Measurements from ENCODE around the gene PLCG2. TPM values are rescaled to one million over a fixed set of nuclear protein-coding genes. Genes with fewer than 3 reads are reported as not detected.

Gene PLCG2
- total RNA-seq, 1 experiment from 2014 or later: 6.0 TPM

DNA sequence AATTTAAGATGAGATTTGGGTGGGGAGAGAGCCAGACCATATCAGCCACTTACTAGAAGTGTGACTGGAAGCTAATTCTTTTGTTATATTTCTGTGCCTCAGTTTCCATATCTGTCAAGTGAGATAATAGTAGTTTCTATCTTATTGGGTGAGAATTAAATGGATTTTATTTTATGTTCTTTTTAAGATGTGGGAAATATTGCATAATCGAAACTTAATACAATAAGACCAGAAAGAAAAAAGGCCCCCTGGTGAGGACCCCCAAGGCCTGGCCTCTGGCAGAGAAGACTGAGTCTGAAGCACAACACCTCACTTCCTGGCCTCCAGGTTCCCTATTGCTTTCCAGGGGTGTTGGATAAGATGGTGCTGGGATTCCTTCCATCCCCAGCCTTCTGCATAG lies 13.7 kb downstream of the PLCG2 start:
- H3K79me1 ChIP-seq (ENCODE audit: insufficient read depth, low read depth, low read length, poor library complexity, severe bottlenecking): no peaks in the 10 kb centered on the region
- Mint-ChIP-seq H3K4me1 (peaks cover 0 to 6% of the 10 kb centered on the region in 2 experiments; a peak in 2 of 4 replicates), H3K36me3 (ENCODE audit: insufficient read depth in 1 of 3, low read depth in 3 of 3) (no peaks in the 10 kb centered on the region; a peak in 2 of 7 replicates), H3K9me3 (no peaks in the 10 kb centered on the region), H3K27me3 (ENCODE audit: low read depth) (no peaks in the 10 kb centered on the region; the same call in none of the 2 replicates), H3K4me3 (no peak overlapping the region), H3K27ac (no peak overlapping the region)
- H2AFZ ChIP-seq (ENCODE audit: low read length): no peak overlapping the region
- no CpG with 5 or more reads among the region's 1 CpG for WGBS (ENCODE audit: extremely low coverage, insufficient read length, low lambda C conversion rate)
- H2AK5ac ChIP-seq (ENCODE audit: insufficient read length, low read length): no peak overlapping the region
- TF ChIP-seq, protein P1, sequence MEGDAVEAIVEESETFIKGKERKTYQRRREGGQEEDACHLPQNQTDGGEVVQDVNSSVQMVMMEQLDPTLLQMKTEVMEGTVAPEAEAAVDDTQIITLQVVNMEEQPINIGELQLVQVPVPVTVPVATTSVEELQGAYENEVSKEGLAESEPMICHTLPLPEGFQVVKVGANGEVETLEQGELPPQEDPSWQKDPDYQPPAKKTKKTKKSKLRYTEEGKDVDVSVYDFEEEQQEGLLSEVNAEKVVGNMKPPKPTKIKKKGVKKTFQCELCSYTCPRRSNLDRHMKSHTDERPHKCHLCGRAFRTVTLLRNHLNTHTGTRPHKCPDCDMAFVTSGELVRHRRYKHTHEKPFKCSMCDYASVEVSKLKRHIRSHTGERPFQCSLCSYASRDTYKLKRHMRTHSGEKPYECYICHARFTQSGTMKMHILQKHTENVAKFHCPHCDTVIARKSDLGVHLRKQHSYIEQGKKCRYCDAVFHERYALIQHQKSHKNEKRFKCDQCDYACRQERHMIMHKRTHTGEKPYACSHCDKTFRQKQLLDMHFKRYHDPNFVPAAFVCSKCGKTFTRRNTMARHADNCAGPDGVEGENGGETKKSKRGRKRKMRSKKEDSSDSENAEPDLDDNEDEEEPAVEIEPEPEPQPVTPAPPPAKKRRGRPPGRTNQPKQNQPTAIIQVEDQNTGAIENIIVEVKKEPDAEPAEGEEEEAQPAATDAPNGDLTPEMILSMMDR (conservative IDR thresholded peaks at IDR 0.05): no peak
- H3K79me2 ChIP-seq (ENCODE audit: insufficient read depth, low read length): no peaks in the 10 kb centered on the region
- H4K5ac ChIP-seq (ENCODE audit: insufficient read length, low read depth, low read length): no peak overlapping the region
- H3K4me2 ChIP-seq (ENCODE audit: insufficient read depth, insufficient read length, low read length): no peak overlapping the region
- H3K56ac ChIP-seq (ENCODE audit: insufficient read length, low read depth, low read length): no peak overlapping the region
- no peak for DNase-seq
- no peak overlapping the region for H2BK120ac ChIP-seq (ENCODE audit: low read depth, low read length, poor library complexity, severe bottlenecking)
- no peaks in the 10 kb centered on the region for H3K23me2 ChIP-seq (ENCODE audit: insufficient read length, low read depth, low read length, poor library complexity, severe bottlenecking)
- no peaks in the 10 kb centered on the region for H3K9me3 ChIP-seq (ENCODE audit: control insufficient read depth, low read depth, low read length)
- H3K27me3 ChIP-seq (ENCODE audit: insufficient read depth, low read length): no peaks in the 10 kb centered on the region; the same call in 1 of the 2 replicates
- H3K4ac ChIP-seq (ENCODE audit: low read depth, low read length): no peak overlapping the region
- no peak overlapping the region for H3K27ac ChIP-seq (ENCODE audit: insufficient read length, low read depth, low read length)
- no peaks in the 10 kb centered on the region for H3K4me1 ChIP-seq (ENCODE audit: insufficient read depth, low read length)
- no peak overlapping the region for H4K91ac ChIP-seq (ENCODE audit: insufficient read length, low read depth, low read length)
- H4K8ac ChIP-seq (replicated peaks; ENCODE audit: insufficient read length, low read depth, low read length): no peak overlapping the region
- H3K14ac ChIP-seq (ENCODE audit: insufficient read depth, low read length): no peak overlapping the region
- no peak overlapping the region for H3K23ac ChIP-seq (ENCODE audit: insufficient read length, low read depth, low read length)
- H3T11ph ChIP-seq (ENCODE audit: low read length): no peak overlapping the region
- no peak overlapping the region for H2BK5ac ChIP-seq (ENCODE audit: insufficient read length, low read length)
- no peak overlapping the region for H2BK15ac ChIP-seq (ENCODE audit: low read depth, low read length)
- no peaks in the 10 kb centered on the region for H4K20me1 ChIP-seq (ENCODE audit: control insufficient read depth, insufficient read depth, insufficient read length)
- no peak overlapping the region for H2BK20ac ChIP-seq (ENCODE audit: low read depth, low read length, poor library complexity, severe bottlenecking)
- no peak overlapping the region for H3K9ac ChIP-seq (ENCODE audit: extremely low read depth, insufficient read length, low read length)
- no peak overlapping the region for H2BK12ac ChIP-seq (ENCODE audit: insufficient read length, low read depth, low read length)
- H3K18ac ChIP-seq (ENCODE audit: insufficient read length, low read depth, low read length): no peak overlapping the region
